HepG2 (cell line): Measurements from ENCODE around the gene UQCC5. TPM values are rescaled to one million over a fixed set of nuclear protein-coding genes. Genes with fewer than 3 reads are reported as not detected.
A peak's percentile ranks its signal among the peaks of the same experiment; 100 is the strongest.

Experiments
- EP300 ChIP-seq, 3 experiments: sonication (generic) in 1 of 3; formaldehyde crosslinking in 1 of 3; IDR thresholded peaks; 2 replicates each; pipeline versions ENCODE4 v1.5.1 to v1.6.1; 2011 to 2020; ENCODE audit warnings: low read depth in 2 of 3, low read length in 2 of 3, borderline replicate concordance in 1 of 3, improper control_type of control experiment in 1 of 3, mild to moderate bottlenecking in 1 of 3, missing genetic modification reagents in 1 of 3, moderate library complexity in 1 of 3
- ERF ChIP-seq: IDR thresholded peaks from 2 replicates; pipeline ENCODE4 v1.6.1; 2018; ENCODE audit warnings: missing biosample characterization, missing genetic modification reagents
- HIVEP1 ChIP-seq: sonication (generic); formaldehyde crosslinking; IDR thresholded peaks from 2 replicates; pipeline ENCODE4 v1.4.0; 2020; ENCODE audit warnings: mild to moderate bottlenecking, missing genetic modification reagents
- HMG20B ChIP-seq: conservative IDR thresholded peaks from 2 replicates; pipeline ENCODE4 v1.6.1; 2016; ENCODE audit warnings: missing genetic modification reagents, missing compliant biosample characterization
- NFIC ChIP-seq: IDR thresholded peaks from 2 replicates; pipeline ENCODE4 v1.6.1; 2012; ENCODE audit warnings: mild to moderate bottlenecking, low read length, inconsistent platforms
- NR2C2 ChIP-seq: sonication (generic); formaldehyde crosslinking; IDR thresholded peaks from 2 replicates; pipeline ENCODE4 v1.4.0; 2020; ENCODE audit warnings: missing genetic modification reagents, mild to moderate bottlenecking, moderate library complexity, borderline replicate concordance
- PHF21A ChIP-seq: sonication (generic); formaldehyde crosslinking; IDR thresholded peaks from 2 replicates; pipeline ENCODE4 v1.5.0; 2020; ENCODE audit warnings: mild to moderate bottlenecking, missing genetic modification reagents
- PRDM15 ChIP-seq: sonication (generic); formaldehyde crosslinking; IDR thresholded peaks from 2 replicates; pipeline ENCODE4 v1.4.0; 2020; ENCODE audit warnings: missing genetic modification reagents
- SIN3A ChIP-seq: IDR thresholded peaks from 2 replicates; pipeline ENCODE4 v1.6.1; 2011; ENCODE audit warnings: low read depth, mild to moderate bottlenecking, control low read depth, low read length, borderline replicate concordance
- SIX4 ChIP-seq: sonication (generic); formaldehyde crosslinking; IDR thresholded peaks from 2 replicates; pipeline ENCODE4 v1.4.0; 2020; ENCODE audit warnings: missing genetic modification reagents
- TP53 ChIP-seq: sonication (generic); formaldehyde crosslinking; conservative IDR thresholded peaks from 2 replicates; pipeline ENCODE4 v1.4.0; 2020; ENCODE audit warnings: missing genetic modification reagents
- ZNF784 ChIP-seq: sonication (generic); formaldehyde crosslinking; IDR thresholded peaks from 2 replicates; pipeline ENCODE4 v1.5.1; 2020; ENCODE audit warnings: missing genetic modification reagents, mild to moderate bottlenecking, borderline replicate concordance
- polyA plus RNA-seq, 8 experiments: library from polyadenylated mRNA; depleted of rRNA in 3 of 8; stranded (reverse) in 7 of 8; unstranded in 1 of 8; fragments of >200 nt; fragmentation: Illumina TruSeq in 4 of 8; extraction: Trizol in 4 of 8; gene quantifications; 2 replicates each; pipeline versions ENCODE4 v1.2.1 to v1.2.3, GENCODE V29; 2011 to 2016; ENCODE audit warnings: low read depth in 4 of 8, missing spikeins in 1 of 8, mixed read lengths in 1 of 8; ENCODE audit not compliant: insufficient read depth in 1 of 8
- total RNA-seq, 5 experiments: library from RNA; depleted of rRNA; stranded (reverse); fragments of >200 nt; fragmentation: Illumina TruSeq; extraction: Trizol; gene quantifications; 2 replicates each; pipeline ENCODE4 v1.2.3, GENCODE V29; 2016; ENCODE audit warnings: low read depth in 1 of 5
- TF ChIP-seq, protein P1 (sequence below): sonication (generic); formaldehyde crosslinking; IDR thresholded peaks from 2 replicates; pipeline ENCODE4 v1.4.0; 2020; ENCODE audit warnings: missing genetic modification reagents
- TF ChIP-seq, protein P2 (sequence below): sonication (generic); formaldehyde crosslinking; IDR thresholded peaks from 2 replicates; pipeline ENCODE4 v1.5.1; 2020; ENCODE audit warnings: mild to moderate bottlenecking, missing genetic modification reagents, moderate library complexity
- TF ChIP-seq, protein P3 (sequence below): sonication (generic); formaldehyde crosslinking; IDR thresholded peaks from 2 replicates; pipeline ENCODE4 v1.8.1; 2023; ENCODE audit warnings: missing genetic modification reagents, inconsistent platforms, borderline replicate concordance
- TF ChIP-seq, protein P4 (sequence below): sonication (generic); formaldehyde crosslinking; IDR thresholded peaks from 2 replicates; pipeline ENCODE4 v1.4.0; 2020; ENCODE audit warnings: missing genetic modification reagents

UQCC5 gene
- total and polyA plus RNA-seq, 2 of the 13 experiments (the other 11 are each of a cell fraction or from before 2014, with no cell fraction given), result 15.4 to 29.5 TPM

- TF ChIP-seq, protein P1, sequence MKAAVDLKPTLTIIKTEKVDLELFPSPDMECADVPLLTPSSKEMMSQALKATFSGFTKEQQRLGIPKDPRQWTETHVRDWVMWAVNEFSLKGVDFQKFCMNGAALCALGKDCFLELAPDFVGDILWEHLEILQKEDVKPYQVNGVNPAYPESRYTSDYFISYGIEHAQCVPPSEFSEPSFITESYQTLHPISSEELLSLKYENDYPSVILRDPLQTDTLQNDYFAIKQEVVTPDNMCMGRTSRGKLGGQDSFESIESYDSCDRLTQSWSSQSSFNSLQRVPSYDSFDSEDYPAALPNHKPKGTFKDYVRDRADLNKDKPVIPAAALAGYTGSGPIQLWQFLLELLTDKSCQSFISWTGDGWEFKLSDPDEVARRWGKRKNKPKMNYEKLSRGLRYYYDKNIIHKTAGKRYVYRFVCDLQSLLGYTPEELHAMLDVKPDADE (CRISPR knock-in tag), result no peak
- TF ChIP-seq EP300 (IDR thresholded peaks at IDR 0.05; ENCODE audit: low read depth in 2 of 2, low read length in 2 of 2) (peak in 1 of 2 experiments; percentile 34; a peak in 1 of 4 replicates), EP300 (CRISPR knock-in tag; IDR thresholded peaks at IDR 0.05; ENCODE audit: borderline replicate concordance) (no peak), NFIC (no peak), TP53 (CRISPR knock-in tag) (no peak), NR2C2 (CRISPR knock-in tag) (peak; percentile 28), ERF (no peak; the same call in 1 of the 2 replicates), HIVEP1 (CRISPR knock-in tag) (no peak), PHF21A (no peak), PRDM15 (CRISPR knock-in tag) (no peak), SIX4 (CRISPR knock-in tag) (no peak), SIN3A (no peak; the same call in 1 of the 2 replicates), HMG20B (CRISPR knock-in tag) (no peak), ZNF784 (CRISPR knock-in tag) (no peak)
- TF ChIP-seq, protein P2, sequence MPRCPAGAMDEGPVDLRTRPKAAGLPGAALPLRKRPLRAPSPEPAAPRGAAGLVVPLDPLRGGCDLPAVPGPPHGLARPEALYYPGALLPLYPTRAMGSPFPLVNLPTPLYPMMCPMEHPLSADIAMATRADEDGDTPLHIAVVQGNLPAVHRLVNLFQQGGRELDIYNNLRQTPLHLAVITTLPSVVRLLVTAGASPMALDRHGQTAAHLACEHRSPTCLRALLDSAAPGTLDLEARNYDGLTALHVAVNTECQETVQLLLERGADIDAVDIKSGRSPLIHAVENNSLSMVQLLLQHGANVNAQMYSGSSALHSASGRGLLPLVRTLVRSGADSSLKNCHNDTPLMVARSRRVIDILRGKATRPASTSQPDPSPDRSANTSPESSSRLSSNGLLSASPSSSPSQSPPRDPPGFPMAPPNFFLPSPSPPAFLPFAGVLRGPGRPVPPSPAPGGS (CRISPR knock-in tag), result 0 out of 2 replicates have a peak, but pooled peaks have one; percentile 18
- TF ChIP-seq, protein P3, sequence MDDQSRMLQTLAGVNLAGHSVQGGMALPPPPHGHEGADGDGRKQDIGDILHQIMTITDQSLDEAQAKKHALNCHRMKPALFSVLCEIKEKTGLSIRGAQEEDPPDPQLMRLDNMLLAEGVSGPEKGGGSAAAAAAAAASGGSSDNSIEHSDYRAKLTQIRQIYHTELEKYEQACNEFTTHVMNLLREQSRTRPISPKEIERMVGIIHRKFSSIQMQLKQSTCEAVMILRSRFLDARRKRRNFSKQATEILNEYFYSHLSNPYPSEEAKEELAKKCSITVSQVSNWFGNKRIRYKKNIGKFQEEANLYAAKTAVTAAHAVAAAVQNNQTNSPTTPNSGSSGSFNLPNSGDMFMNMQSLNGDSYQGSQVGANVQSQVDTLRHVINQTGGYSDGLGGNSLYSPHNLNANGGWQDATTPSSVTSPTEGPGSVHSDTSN (CRISPR knock-in tag), result no peak
- TF ChIP-seq, protein P4, sequence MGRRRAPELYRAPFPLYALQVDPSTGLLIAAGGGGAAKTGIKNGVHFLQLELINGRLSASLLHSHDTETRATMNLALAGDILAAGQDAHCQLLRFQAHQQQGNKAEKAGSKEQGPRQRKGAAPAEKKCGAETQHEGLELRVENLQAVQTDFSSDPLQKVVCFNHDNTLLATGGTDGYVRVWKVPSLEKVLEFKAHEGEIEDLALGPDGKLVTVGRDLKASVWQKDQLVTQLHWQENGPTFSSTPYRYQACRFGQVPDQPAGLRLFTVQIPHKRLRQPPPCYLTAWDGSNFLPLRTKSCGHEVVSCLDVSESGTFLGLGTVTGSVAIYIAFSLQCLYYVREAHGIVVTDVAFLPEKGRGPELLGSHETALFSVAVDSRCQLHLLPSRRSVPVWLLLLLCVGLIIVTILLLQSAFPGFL, result no peak
Observed at GRCh38 chr3:52533623-52534280, 2.7 kb upstream of the UQCC5 start, which contains the start of gene NT5DC2 (continued).
